ENCODE results near the gene KCNK5. TPM values are rescaled to one million over a fixed set of nuclear protein-coding genes. Genes with fewer than 3 reads are reported as not detected.

The KCNK5 gene
- total and polyA plus RNA-seq, 12 donors, result 0.06 to 1.1 (median 0.25) TPM; not detected in 1

DNA sequence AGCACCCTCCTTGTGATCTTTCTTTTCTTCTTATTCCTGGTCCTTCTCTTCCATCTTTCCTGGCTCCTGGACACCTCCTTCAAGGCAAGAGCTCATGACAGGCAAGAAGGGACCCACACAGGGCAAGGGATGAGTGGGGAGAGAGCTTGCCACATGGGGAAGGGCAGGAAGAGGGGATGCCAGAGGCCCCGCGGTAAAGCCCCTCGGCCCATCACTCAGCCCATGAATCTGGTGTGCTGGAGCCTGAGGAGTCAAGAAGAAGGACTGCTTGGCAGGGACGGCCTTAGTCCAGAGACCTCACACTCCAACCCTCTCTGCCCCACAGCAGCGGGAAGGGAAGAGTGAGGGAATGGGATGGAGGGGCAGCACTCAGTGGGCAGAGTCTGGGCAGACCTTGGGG is 62.0 kb downstream of the KCNK5 start:
- 87 to 91% methylated on average over 5 of the region's 5 CpGs for WGBS, 2 donors
- DNase-seq, result no peak
- intact Hi-C loops (cut with DNase I), result loop anchor here (2.0 to 5.0 kb wide), 4 partner anchors 135 to 295 kb away; no protein-coding TSS in a partner anchor

DNA sequence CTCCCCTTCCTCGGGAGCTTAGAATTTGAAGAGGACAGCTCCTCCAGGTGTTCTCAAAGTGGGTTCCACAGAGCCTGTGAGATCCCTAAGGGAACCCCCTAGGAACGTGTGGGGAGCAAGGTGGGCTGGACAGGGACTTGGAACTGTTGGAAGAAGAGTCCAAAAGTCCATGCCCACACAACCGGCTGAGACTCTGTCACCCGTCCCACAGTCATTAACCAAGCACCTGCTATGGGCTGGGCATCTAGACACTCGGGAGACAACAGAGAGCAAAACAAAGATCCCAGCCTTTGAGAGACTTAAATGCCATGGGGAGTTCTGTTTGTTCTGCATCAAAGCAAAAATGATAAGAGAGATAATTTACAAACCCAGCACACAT is 62.4 kb downstream of the KCNK5 start:
- Histone ChIP-seq H3K27me3 (peaks cover 0 to 29% (median 10%) of the 10 kb centered on the region in 7 donors), H3K9me3 (peaks cover 0 to 11% (median 0%) of the 10 kb centered on the region in 11 donors), H3K4me1 (peaks cover 0 to 4% (median 0%) of the 10 kb centered on the region in 9 donors), H3K27ac (no peak overlapping the region), H3K36me3 (no peaks in the 10 kb centered on the region), H3K4me3 (no peak overlapping the region)
- 72 to 74% methylated on average over 5 of the region's 5 CpGs for WGBS, 2 donors
- TF ChIP-seq, protein P1, sequence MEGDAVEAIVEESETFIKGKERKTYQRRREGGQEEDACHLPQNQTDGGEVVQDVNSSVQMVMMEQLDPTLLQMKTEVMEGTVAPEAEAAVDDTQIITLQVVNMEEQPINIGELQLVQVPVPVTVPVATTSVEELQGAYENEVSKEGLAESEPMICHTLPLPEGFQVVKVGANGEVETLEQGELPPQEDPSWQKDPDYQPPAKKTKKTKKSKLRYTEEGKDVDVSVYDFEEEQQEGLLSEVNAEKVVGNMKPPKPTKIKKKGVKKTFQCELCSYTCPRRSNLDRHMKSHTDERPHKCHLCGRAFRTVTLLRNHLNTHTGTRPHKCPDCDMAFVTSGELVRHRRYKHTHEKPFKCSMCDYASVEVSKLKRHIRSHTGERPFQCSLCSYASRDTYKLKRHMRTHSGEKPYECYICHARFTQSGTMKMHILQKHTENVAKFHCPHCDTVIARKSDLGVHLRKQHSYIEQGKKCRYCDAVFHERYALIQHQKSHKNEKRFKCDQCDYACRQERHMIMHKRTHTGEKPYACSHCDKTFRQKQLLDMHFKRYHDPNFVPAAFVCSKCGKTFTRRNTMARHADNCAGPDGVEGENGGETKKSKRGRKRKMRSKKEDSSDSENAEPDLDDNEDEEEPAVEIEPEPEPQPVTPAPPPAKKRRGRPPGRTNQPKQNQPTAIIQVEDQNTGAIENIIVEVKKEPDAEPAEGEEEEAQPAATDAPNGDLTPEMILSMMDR (IDR thresholded peaks at IDR 0.05), result no peak
- DNase-seq, result no peak
- intact Hi-C loops (cut with DNase I), result loop anchor here (2.0 to 5.0 kb wide), 4 partner anchors 135 to 295 kb away; no protein-coding TSS in a partner anchor
- peak in 1 of 8 donors; percentile 11 for ATAC-seq

More for the DNA sequence above, 62.0 kb downstream of the KCNK5 start:
- TF ChIP-seq, protein P1 (IDR thresholded peaks at IDR 0.05), result no peak
- Histone ChIP-seq H3K4me1 (peaks cover 0 to 4% (median 0%) of the 10 kb centered on the region in 9 donors), H3K4me3 (no peak overlapping the region), H3K36me3 (no peaks in the 10 kb centered on the region), H3K27ac (no peak overlapping the region), H3K9me3 (peaks cover 0 to 14% (median 0%) of the 10 kb centered on the region in 11 donors), H3K27me3 (peaks cover 0 to 29% (median 10%) of the 10 kb centered on the region in 7 donors)
- ATAC-seq, result peak in 2 of 8 donors; percentile 14 to 17

DNA sequence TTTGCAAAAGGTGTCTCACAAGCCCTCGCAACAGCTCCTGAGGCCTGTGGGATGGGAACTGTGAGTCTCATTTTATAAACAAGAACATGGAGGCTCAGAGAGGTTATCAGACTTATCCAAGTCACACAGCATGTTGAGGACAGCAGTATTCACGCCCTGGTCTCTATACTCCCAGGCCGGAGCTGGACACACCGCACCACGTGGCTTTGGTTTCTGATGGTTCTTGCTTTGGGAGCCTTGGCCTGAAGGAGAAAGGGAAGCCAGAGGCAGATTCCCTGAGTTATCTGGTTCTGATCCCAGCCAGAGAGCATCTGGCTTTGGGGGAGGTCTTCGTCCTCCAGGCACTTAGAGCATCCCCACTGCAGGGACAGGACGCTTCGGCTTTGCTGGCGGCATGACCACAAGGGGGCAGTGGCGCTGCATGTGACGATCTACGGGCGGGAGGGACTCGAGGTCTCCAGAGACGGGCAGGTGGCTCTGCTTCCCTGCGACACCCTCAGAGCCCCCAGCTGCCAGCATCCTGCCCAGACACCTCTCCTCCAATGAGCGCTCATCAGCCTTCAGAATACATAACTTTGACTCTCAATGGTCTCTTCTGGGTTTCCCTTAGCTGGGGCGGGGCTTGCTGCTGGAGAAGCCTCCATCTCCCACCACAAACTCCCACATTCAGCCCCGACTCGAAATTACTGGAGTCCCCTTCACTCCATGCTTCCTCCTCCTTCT is 62.9 kb downstream of the KCNK5 start:
- ATAC-seq, result peak; percentile 58 to 87 (median 76)
- TF ChIP-seq, protein P1 (IDR thresholded peaks at IDR 0.05), result peak; percentile 53 to 95 (median 86)
- Histone ChIP-seq H3K4me3 (no peak overlapping the region), H3K27ac (no peak overlapping the region), H3K27me3 (peaks cover 0 to 29% (median 10%) of the 10 kb centered on the region in 7 donors), H3K4me1 (peaks cover 0 to 4% (median 0%) of the 10 kb centered on the region in 9 donors), H3K9me3 (peaks cover 0 to 6% (median 0%) of the 10 kb centered on the region in 11 donors), H3K36me3 (no peaks in the 10 kb centered on the region)
- DNase-seq, result peak; percentile 58 to 81
- WGBS, 2 donors, result 26 to 29% methylated on average over 20 of the region's 20 CpGs
- intact Hi-C loops (cut with DNase I), result loop anchor here (2.0 to 5.0 kb wide), 4 partner anchors 136 to 294 kb away; no protein-coding TSS in a partner anchor

DNA sequence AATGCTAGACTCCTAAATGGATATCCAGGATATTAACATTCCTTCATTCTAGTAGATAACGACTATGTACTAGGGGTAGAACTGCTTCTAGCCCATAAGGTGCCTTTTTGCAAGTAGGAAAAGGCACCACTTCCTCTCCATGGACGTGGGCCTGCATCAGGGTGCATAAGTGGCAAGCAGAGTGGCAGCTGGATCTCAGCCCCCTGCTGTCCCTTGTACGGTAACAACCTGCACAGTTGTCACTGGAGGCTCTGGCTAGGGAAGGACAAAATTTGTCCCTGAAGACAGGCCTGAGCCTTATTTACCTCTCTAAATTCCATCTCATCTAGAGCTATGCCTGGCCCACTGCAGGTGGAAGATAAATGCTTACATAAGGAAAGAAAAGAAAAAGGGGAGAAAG is 71.8 kb downstream of the KCNK5 start:
- no peak for ATAC-seq
- intact Hi-C loops (cut with DNase I), result no loop called here
- TF ChIP-seq, protein P1 (IDR thresholded peaks at IDR 0.05), result no peak
- Histone ChIP-seq H3K36me3 (no peaks in the 10 kb centered on the region), H3K27ac (no peak overlapping the region), H3K4me1 (peaks cover 0 to under 1% (median 0%) of the 10 kb centered on the region in 9 donors), H3K4me3 (no peak overlapping the region), H3K9me3 (peaks cover 0 to 6% (median 0%) of the 10 kb centered on the region in 11 donors), H3K27me3 (peaks cover 0 to 17% (median 0%) of the 10 kb centered on the region in 7 donors)
- no peak for DNase-seq
- WGBS, 2 donors, result 53 to 54% methylated on average over 3 of the region's 3 CpGs

All from heart right ventricle (tissue), 16 donors.